HFFc6 (cell line): Measurements from ENCODE around the gene DIO1. TPM values are rescaled to one million over a fixed set of nuclear protein-coding genes. Genes with fewer than 3 reads are reported as not detected.
A peak's percentile ranks its signal among the peaks of the same experiment; 100 is the strongest.

ENCODE experiments used
- DNase-seq: peaks from one replicate; pipeline ENCODE4 v3.0.0-alpha.2; 2018
- H3K27ac Mint-ChIP-seq: 2 replicates; pipeline ENCODE4 v1.8.0; 2020; ENCODE audit warnings: mild to moderate bottlenecking, mixed read lengths
- H3K27me3 Mint-ChIP-seq: 2 replicates; pipeline ENCODE4 v1.8.0; 2021; ENCODE audit warnings: mild to moderate bottlenecking, moderate library complexity, mixed read lengths; ENCODE audit not compliant: insufficient read depth
- H3K36me3 Mint-ChIP-seq: 2 replicates; pipeline ENCODE4 v1.8.0; 2021; ENCODE audit warnings: low read depth, mixed read lengths
- H3K4me1 Mint-ChIP-seq: 2 replicates; pipeline ENCODE4 v1.8.0; 2020; ENCODE audit warnings: low read depth, mixed read lengths
- H3K4me3 Mint-ChIP-seq: 2 replicates; pipeline ENCODE4 v1.8.0; 2020; ENCODE audit warnings: mild to moderate bottlenecking, moderate library complexity, mixed read lengths
- H3K9me3 Mint-ChIP-seq: 2 replicates; pipeline ENCODE4 v1.8.0; 2020; ENCODE audit warnings: mild to moderate bottlenecking, mixed read lengths
- CTCF ChIP-seq: fragments of 200-600 bp; sonication (generic); IDR thresholded peaks from 2 replicates; pipeline ENCODE4 v1.5.0; 2021; ENCODE audit warnings: antibody characterized with exemption, mild to moderate bottlenecking
- total RNA-seq, 6 experiments: library from RNA; stranded (reverse); fragmentation: NEBNext Ultra II Directional; extraction: Animal tissue kit (Norgen Biotek cat#: 25700); gene quantifications; 2 replicates in 1 of 6; 3 replicates in 5 of 6; pipeline ENCODE4 v1.2.3, GENCODE V29; 2021

Gene DIO1
- total RNA-seq, 6 experiments from 2014 or later = not detected

DNA sequence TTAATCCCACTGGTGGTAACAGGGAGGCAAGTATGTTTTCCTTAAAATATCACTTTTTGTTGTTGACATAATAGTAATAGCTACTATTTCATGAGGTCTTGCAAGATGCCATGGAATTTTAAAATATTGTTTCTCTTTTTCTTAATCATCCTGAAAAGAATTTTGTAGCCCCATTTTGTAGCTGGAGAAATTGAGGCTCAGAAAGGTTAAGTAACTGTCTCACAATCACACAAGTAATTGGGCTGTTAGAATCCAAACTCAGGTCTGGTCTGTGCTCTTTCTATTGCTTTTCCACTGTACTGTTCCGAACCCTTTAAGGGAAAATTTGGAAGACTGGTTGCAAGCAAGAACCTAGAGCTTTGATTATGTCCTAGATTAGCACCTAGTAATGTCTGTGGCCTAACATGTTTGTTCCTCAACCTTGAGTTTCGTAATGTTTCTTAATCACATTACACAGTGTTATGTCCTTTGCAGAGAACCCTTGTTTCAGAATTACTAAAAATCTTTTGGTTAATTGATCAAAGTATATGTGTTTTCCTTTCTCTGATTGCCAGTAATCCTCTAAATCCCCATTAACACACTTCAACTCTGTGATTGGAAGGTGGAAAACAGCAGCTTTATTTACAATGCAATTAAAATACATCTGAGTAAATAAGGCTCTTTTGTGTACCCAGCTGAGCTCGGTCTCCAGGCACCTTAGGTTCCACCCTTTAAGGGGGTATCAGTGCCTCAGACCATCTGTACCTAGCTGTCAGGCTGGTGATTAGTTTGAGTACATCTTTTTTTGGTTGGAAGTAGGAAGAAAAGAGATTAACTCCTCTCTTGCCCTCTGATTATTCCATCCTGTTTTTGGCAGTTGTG, 62.6 kb downstream of the DIO1 start:
- no peaks in the 10 kb centered on the region for H3K9me3 Mint-ChIP-seq
- DNase-seq = no peak
- peak overlapping the region; percentile 96 for H3K27ac Mint-ChIP-seq

DNA sequence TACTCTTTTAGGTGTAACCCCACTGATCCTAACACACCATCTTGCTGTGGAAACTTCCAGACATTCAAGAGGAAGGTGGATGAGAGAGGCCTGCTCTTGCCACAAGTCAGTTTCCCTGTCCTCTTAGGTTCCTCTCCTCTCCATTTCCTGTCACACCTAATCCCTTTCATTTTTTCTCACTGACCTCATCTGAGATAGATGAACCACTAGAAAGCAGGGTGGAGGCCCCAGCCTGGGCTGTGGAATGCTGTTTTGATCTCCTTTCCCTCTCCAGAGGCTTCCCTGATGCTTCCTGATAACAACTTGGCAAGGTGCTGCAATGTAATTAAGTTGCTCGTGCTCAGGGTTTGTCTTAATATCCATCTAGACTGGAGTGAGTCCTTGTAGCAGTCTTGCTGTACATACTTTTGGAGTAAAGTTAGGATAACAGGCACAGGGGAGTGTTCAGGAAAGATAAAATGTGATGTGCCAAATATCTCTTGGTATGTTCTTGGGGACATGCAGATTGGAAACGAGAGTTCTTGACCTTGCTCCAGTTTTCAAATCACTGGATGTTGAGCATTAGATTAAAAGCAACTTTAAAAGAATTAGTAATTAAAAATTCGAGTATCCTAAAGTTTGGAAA, 63.3 kb downstream of the DIO1 start:
- peak overlapping the region; percentile 73 for H3K4me3 Mint-ChIP-seq
- H3K27ac Mint-ChIP-seq = peak overlapping the region; percentile 96
- no peaks in the 10 kb centered on the region for H3K27me3 Mint-ChIP-seq
- DNase-seq = peak; percentile 67
- peaks cover 27% of the 10 kb centered on the region for H3K4me1 Mint-ChIP-seq
- TF ChIP-seq CTCF = no peak
- peaks cover 25% of the 10 kb centered on the region for H3K36me3 Mint-ChIP-seq
- H3K9me3 Mint-ChIP-seq = no peaks in the 10 kb centered on the region

More for the DNA sequence above, 62.6 kb downstream of the DIO1 start:
- no peaks in the 10 kb centered on the region for H3K27me3 Mint-ChIP-seq
- no peak for TF ChIP-seq CTCF
- peaks cover 27% of the 10 kb centered on the region for H3K4me1 Mint-ChIP-seq
- H3K4me3 Mint-ChIP-seq = peak overlapping the region; percentile 73
- H3K36me3 Mint-ChIP-seq = peaks cover 23% of the 10 kb centered on the region

DNA sequence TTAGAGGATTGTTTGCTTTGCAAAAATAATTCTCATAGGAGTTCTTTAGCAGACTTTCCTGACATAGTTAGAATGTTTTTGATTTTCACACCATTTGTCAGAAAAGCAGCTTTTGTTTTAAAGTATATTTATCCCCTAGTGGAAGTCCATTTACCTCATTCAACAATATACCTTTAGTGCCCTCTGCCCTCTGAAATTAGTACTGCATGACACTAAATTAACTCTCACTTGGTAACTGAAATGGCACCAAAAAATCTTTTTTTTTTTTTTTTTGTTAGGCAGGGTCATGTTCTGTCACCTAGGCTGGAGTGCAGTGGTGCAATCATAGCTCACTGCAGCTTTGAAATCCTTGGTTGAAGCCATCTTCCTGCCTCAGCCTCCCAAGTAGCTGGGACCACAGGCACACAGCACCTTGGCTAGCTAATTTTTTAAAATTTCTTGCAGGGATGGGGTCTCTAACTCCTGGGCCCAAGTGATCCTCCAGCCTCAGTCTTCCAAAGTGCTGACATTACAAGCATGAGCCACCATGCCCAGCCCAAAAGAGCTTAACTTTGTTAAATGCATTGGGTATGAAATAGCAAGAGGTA, 65.8 kb downstream of the DIO1 start:
- no peak overlapping the region for H3K4me3 Mint-ChIP-seq
- peak; percentile 78 for TF ChIP-seq CTCF
- no peaks in the 10 kb centered on the region for H3K9me3 Mint-ChIP-seq
- H3K4me1 Mint-ChIP-seq = peaks cover 39% of the 10 kb centered on the region
- no peak overlapping the region for H3K27ac Mint-ChIP-seq
- peak; percentile 30 for DNase-seq
- peaks cover 26% of the 10 kb centered on the region for H3K36me3 Mint-ChIP-seq
- no peaks in the 10 kb centered on the region for H3K27me3 Mint-ChIP-seq

Other genes with a start within 250 kb of the DIO1 start
- gene GLIS1, start 155.0 kb upstream of the DIO1 start, total RNA-seq = 1 to 10 TPM; 1.1 to 1.9 (median 1.2) TPM
- 10 to 100 TPM; 15.3 to 27.2 (median 22.7) TPM for gene NDC1, start 55.9 kb upstream of the DIO1 start, total RNA-seq
- 10 to 100 TPM; 22.8 to 29.3 (median 26.8) TPM for gene YIPF1, start 4.4 kb upstream of the DIO1 start, total RNA-seq
- gene IFT25, start 51.5 kb downstream of the DIO1 start, total RNA-seq = 10 to 100 TPM; 20.9 to 36.9 (median 35.1) TPM
- gene LRRC42, start 52.2 kb downstream of the DIO1 start, total RNA-seq = 10 to 100 TPM; 36.3 to 44.2 (median 42.2) TPM
- not detected for gene LDLRAD1, start 124.0 kb downstream of the DIO1 start, total RNA-seq
- 100 to 1,000 TPM; 282 to 460 (median 348) TPM for gene TMEM59, start 159.0 kb downstream of the DIO1 start, total RNA-seq
- 1 to 10 TPM; 4.2 to 5.5 (median 4.8) TPM for gene TCEANC2, start 159.4 kb downstream of the DIO1 start, total RNA-seq